Smooth muscle cell of trachea (primary cell): Measurements from ENCODE around the gene GALNT4. TPM values are rescaled to one million over a fixed set of nuclear protein-coding genes. Genes with fewer than 3 reads are reported as not detected.

ENCODE experiments used
- total RNA-seq: library from RNA; depleted of rRNA; stranded (reverse); fragments of >200 nt; gene quantifications from 2 replicates; pipeline ENCODE4 v1.2.1, GENCODE V29; 2014

The GALNT4 gene
- total RNA-seq: 10.8 and 17.9 TPM in 2 replicates

GRCh38 chr12:89524541-89525304 lies at the start of gene GALNT4:
Gene GALNT4, minus strand, starts transcription at chr12:89524796. Its CDS starts 247 bp downstream, at chr12:89524549.

GRCh38 chr12:89525824-89526770 lies 1.5 kb upstream of the GALNT4 start, which contains the start of gene POC1B:
Gene POC1B, minus strand, starts transcription at chr12:89526047. Its CDS starts 152 bp downstream, at chr12:89525895.

Other genes starting within 250 kb of the GALNT4 start
- gene DUSP6, start 172.3 kb downstream of the GALNT4 start, total RNA-seq: 13.8 and 23.2 TPM in 2 replicates
- gene POC1B, start 1.3 kb upstream of the GALNT4 start, total RNA-seq: 12.9 and 13.4 TPM in 2 replicates
- gene ATP2B1, start 184.0 kb upstream of the GALNT4 start, total RNA-seq: 68.0 and 81.7 TPM in 2 replicates